Activated T-cell treated with anti-CD3 and anti-CD28 coated beads, Interleukin-2, amount 50 U/mL, for 1 hour (primary cell): Measurements from ENCODE around the gene ZDHHC14.

Source experiments
- DNase-seq: peaks from one replicate; pipeline ENCODE4 v3.0.0-alpha.2; 2020

Gene ZDHHC14

GRCh38 chr6:157468574-157468973, 87.6 kb downstream of the ZDHHC14 start:
- DNase-seq = no peak

- DNase-seq = no peak
Measured at GRCh38 chr6:157469378-157469777, 88.4 kb downstream of the ZDHHC14 start.

- DNase-seq = no peak
Measured at GRCh38 chr6:157471077-157471686, 90.2 kb downstream of the ZDHHC14 start.

GRCh38 chr6:157471895-157472686, 91.1 kb downstream of the ZDHHC14 start:
- no peak for DNase-seq

- no peak for DNase-seq
Measured at GRCh38 chr6:157476797-157477196, 95.8 kb downstream of the ZDHHC14 start.

- no peak for DNase-seq
Measured at GRCh38 chr6:157478926-157479325, 97.9 kb downstream of the ZDHHC14 start.

- DNase-seq = no peak
Measured at GRCh38 chr6:157479464-157480303, 98.7 kb downstream of the ZDHHC14 start.

GRCh38 chr6:157481189-157481864, 100.3 kb downstream of the ZDHHC14 start:
- DNase-seq = no peak

- no peak for DNase-seq
Measured at GRCh38 chr6:157481865-157482249, 100.9 kb downstream of the ZDHHC14 start.

- DNase-seq = no peak
Measured at GRCh38 chr6:157483770-157484169, 102.8 kb downstream of the ZDHHC14 start.

- no peak for DNase-seq
Measured at GRCh38 chr6:157484181-157484580, 103.2 kb downstream of the ZDHHC14 start.

- DNase-seq = no peak
Measured at GRCh38 chr6:157486572-157486971, 105.6 kb downstream of the ZDHHC14 start.

GRCh38 chr6:157487110-157487773, 106.3 kb downstream of the ZDHHC14 start:
- no peak for DNase-seq

GRCh38 chr6:157488058-157488457, 107.1 kb downstream of the ZDHHC14 start:
- DNase-seq = no peak

GRCh38 chr6:157488716-157489118, 107.7 kb downstream of the ZDHHC14 start:
- DNase-seq = no peak

GRCh38 chr6:157490611-157491269, 109.8 kb downstream of the ZDHHC14 start:
- DNase-seq = no peak

GRCh38 chr6:157491571-157492232, 110.7 kb downstream of the ZDHHC14 start:
- no peak for DNase-seq

- DNase-seq = no peak
Measured at GRCh38 chr6:157492249-157492648, 111.3 kb downstream of the ZDHHC14 start.

- DNase-seq = no peak
Measured at GRCh38 chr6:157492741-157493140, 111.8 kb downstream of the ZDHHC14 start.

GRCh38 chr6:157493173-157493572, 112.2 kb downstream of the ZDHHC14 start:
- DNase-seq = no peak

GRCh38 chr6:157493576-157493975, 112.6 kb downstream of the ZDHHC14 start:
- DNase-seq = no peak
